BE2C (cell line): ENCODE data around the gene EXOC4.

Experiments
- DNase-seq: peaks from one replicate; pipeline ENCODE4 v3.0.0-alpha.2; 2020
- H3K27me3 ChIP-seq: fragments of 250-450 bp; sonication (Bioruptor Pico); 2 replicates; pipeline ENCODE4 v1.5.1; 2020; ENCODE audit warnings: mild to moderate bottlenecking
- H3K36me3 ChIP-seq: fragments of 250-450 bp; sonication (Bioruptor Pico); 2 replicates; pipeline ENCODE4 v1.5.1; 2020; ENCODE audit warnings: mild to moderate bottlenecking
- H3K4me1 ChIP-seq: fragments of 250-450 bp; sonication (Bioruptor Pico); 2 replicates; pipeline ENCODE4 v1.5.1; 2020
- H3K4me3 ChIP-seq: 2 replicates; pipeline ENCODE4 v1.5.1; 2011; ENCODE audit warnings: low read depth, low read length
- H3K9me3 ChIP-seq: fragments of 250-450 bp; sonication (Bioruptor Pico); 2 replicates; pipeline ENCODE4 v1.5.1; 2020
- CTCF ChIP-seq: IDR thresholded peaks from 2 replicates; pipeline ENCODE4 v1.5.1; 2012; ENCODE audit warnings: mild to moderate bottlenecking, low read depth, low read length

The EXOC4 gene

GRCh38 chr7:133781486-133782090 is 528.7 kb downstream of the EXOC4 start:
- no peak for TF ChIP-seq CTCF
- no peaks in the 10 kb centered on the region for H3K27me3 ChIP-seq
- no peak overlapping the region for H3K4me3 ChIP-seq
- DNase-seq: peak; percentile 58
- H3K36me3 ChIP-seq: no peaks in the 10 kb centered on the region
- peaks cover 51% of the 10 kb centered on the region for H3K4me1 ChIP-seq
- no peaks in the 10 kb centered on the region for H3K9me3 ChIP-seq

- peak; percentile 41 for DNase-seq
- Histone ChIP-seq H3K27me3 (no peaks in the 10 kb centered on the region), H3K4me1 (peaks cover 49% of the 10 kb centered on the region), H3K4me3 (no peak overlapping the region), H3K9me3 (no peaks in the 10 kb centered on the region), H3K36me3 (no peaks in the 10 kb centered on the region)
- TF ChIP-seq CTCF: no peak; the same call in 1 of the 2 replicates
Measured at GRCh38 chr7:133782470-133782869, 529.6 kb downstream of the EXOC4 start.

GRCh38 chr7:133783276-133783675 is 530.4 kb downstream of the EXOC4 start:
- H3K27me3 ChIP-seq: no peaks in the 10 kb centered on the region
- DNase-seq: peak; percentile 65

GRCh38 chr7:133784486-133785001 is 531.7 kb downstream of the EXOC4 start:
- Histone ChIP-seq H3K36me3 (no peaks in the 10 kb centered on the region), H3K4me3 (no peak overlapping the region), H3K4me1 (peaks cover 49% of the 10 kb centered on the region), H3K27me3 (no peaks in the 10 kb centered on the region), H3K9me3 (no peaks in the 10 kb centered on the region)
- DNase-seq: peak; percentile 64
- TF ChIP-seq CTCF: no peak

More at GRCh38 chr7:133783276-133783675, 530.4 kb downstream of the EXOC4 start:
- H3K9me3 ChIP-seq: no peaks in the 10 kb centered on the region
- H3K36me3 ChIP-seq: no peaks in the 10 kb centered on the region
- H3K4me1 ChIP-seq: peaks cover 49% of the 10 kb centered on the region
- TF ChIP-seq CTCF: no peak
- no peak overlapping the region for H3K4me3 ChIP-seq

- Histone ChIP-seq H3K4me1 (peaks cover 43% of the 10 kb centered on the region), H3K36me3 (no peaks in the 10 kb centered on the region; the same call in 1 of the 2 replicates), H3K4me3 (no peak overlapping the region), H3K27me3 (no peaks in the 10 kb centered on the region), H3K9me3 (no peaks in the 10 kb centered on the region)
- DNase-seq: no peak
- TF ChIP-seq CTCF: no peak
Measured at GRCh38 chr7:133786401-133786937, 533.6 kb downstream of the EXOC4 start.

GRCh38 chr7:133789974-133790373 is 537.1 kb downstream of the EXOC4 start:
- Histone ChIP-seq H3K4me3 (no peak overlapping the region), H3K36me3 (no peaks in the 10 kb centered on the region; the same call in 1 of the 2 replicates), H3K27me3 (no peaks in the 10 kb centered on the region), H3K4me1 (peaks cover 21% of the 10 kb centered on the region), H3K9me3 (no peaks in the 10 kb centered on the region)
- DNase-seq: no peak
- TF ChIP-seq CTCF: no peak
